HEK293T (cell line): Measurements from ENCODE around the gene SIPA1L3.

Source experiments
- ELF4 ChIP-seq: fragments of 450-650 bp; IDR thresholded peaks from 2 replicates; pipeline ENCODE4 v1.6.1; 2017; ENCODE audit warnings: antibody characterized with exemption
- FOXM1 ChIP-seq: fragments of 450-650 bp; IDR thresholded peaks from 2 replicates; pipeline ENCODE4 v1.6.1; 2017; ENCODE audit warnings: mild to moderate bottlenecking, borderline replicate concordance
- HDGF ChIP-seq: fragments of 450-650 bp; IDR thresholded peaks from 2 replicates; pipeline ENCODE4 v1.6.1; 2017; ENCODE audit warnings: antibody characterized with exemption, borderline replicate concordance
- L3MBTL2 ChIP-seq: fragments of 450-650 bp; conservative IDR thresholded peaks from 2 replicates; pipeline ENCODE4 v1.6.1; 2016; ENCODE audit warnings: mild to moderate bottlenecking

DNA sequence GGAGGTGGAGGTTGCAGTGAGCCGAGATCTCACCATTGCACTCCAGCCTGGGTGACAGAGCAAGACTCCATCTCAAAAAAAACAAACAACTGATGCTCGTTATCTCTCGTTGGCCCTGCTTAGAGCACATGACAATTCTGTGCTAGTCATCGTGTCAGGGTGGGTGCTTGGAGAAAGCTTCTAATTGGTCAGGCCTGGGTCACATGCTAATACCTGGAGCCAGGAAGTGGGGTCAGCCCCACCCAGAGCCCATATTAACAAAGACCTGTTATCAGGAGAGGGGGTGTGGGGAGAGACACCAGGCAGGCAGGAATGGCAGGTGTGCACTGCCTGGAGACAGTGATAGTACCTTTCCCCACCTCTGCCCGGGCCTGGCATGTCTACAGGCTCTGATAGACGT is 232.1 kb downstream of the SIPA1L3 start:
- no peak for TF ChIP-seq L3MBTL2
- no peak for TF ChIP-seq FOXM1
- no peak for TF ChIP-seq HDGF
- no peak for TF ChIP-seq ELF4
